Measurements from ENCODE around the gene PPM1E. TPM values are rescaled to one million over a fixed set of nuclear protein-coding genes. Genes with fewer than 3 reads are reported as not detected.

PPM1E gene
- polyA plus RNA-seq, 2 of the 4 experiments (the other 2 are of a cell fraction), result 0.05 to 0.25 TPM

DNA sequence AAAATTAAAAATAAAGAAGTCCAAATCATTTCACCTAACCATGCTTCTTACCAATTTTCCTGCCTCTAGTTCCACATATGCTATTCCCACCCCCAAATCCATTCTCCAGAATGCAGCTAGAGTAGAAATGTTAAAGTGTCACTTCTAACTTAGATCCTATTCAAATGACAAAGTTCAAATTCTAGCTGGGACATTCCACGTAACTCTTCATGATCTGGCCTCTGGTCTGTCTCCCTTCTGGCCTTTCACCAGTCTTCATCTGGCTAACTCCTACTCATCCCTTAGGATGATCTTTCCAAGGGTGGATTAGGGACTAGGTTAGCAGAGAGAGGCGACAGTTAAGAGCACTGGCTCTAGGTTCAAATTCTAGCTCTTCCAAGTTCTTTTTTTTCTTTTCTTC is 253.1 kb downstream of the PPM1E start:
- no peak overlapping the region for H3K4me3 ChIP-seq
- WGBS (ENCODE audit: missing lambda C conversion rate), result 95% methylated on average over 2 of the region's 2 CpGs
- H3K4me2 ChIP-seq, result no peak overlapping the region
- no peaks in the 10 kb centered on the region for H3K9me3 ChIP-seq
- POLR2A ChIA-PET, result no interaction called here
- no peak for DNase-seq (ENCODE audit: low read depth in 1 of 2, low spot score in 1 of 2)
- CTCF ChIA-PET, result interaction anchor here (1.0 to 11.0 kb wide), 6 partner anchors 10 to 490 kb away, joined by 3 to 169 read pairs (median 4); no protein-coding TSS in a partner anchor
- ATAC-seq, result no peak
- TF ChIP-seq HOXA7 (CRISPR knock-in tag; IDR thresholded peaks at IDR 0.05) (no peak), NR3C1 (IDR thresholded peaks at IDR 0.05) (no peak), CEBPB (IDR thresholded peaks at IDR 0.05) (no peak), MAFK (IDR thresholded peaks at IDR 0.05; ENCODE audit: partially characterized antibody) (no peak), CHD4 (IDR thresholded peaks at IDR 0.05; ENCODE audit: borderline replicate concordance) (no peak)
- TF ChIP-seq, protein P1, sequence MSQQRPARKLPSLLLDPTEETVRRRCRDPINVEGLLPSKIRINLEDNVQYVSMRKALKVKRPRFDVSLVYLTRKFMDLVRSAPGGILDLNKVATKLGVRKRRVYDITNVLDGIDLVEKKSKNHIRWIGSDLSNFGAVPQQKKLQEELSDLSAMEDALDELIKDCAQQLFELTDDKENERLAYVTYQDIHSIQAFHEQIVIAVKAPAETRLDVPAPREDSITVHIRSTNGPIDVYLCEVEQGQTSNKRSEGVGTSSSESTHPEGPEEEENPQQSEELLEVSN (IDR thresholded peaks at IDR 0.05; ENCODE audit: borderline replicate concordance, low read depth), result no peak
- TF ChIP-seq, protein P2, sequence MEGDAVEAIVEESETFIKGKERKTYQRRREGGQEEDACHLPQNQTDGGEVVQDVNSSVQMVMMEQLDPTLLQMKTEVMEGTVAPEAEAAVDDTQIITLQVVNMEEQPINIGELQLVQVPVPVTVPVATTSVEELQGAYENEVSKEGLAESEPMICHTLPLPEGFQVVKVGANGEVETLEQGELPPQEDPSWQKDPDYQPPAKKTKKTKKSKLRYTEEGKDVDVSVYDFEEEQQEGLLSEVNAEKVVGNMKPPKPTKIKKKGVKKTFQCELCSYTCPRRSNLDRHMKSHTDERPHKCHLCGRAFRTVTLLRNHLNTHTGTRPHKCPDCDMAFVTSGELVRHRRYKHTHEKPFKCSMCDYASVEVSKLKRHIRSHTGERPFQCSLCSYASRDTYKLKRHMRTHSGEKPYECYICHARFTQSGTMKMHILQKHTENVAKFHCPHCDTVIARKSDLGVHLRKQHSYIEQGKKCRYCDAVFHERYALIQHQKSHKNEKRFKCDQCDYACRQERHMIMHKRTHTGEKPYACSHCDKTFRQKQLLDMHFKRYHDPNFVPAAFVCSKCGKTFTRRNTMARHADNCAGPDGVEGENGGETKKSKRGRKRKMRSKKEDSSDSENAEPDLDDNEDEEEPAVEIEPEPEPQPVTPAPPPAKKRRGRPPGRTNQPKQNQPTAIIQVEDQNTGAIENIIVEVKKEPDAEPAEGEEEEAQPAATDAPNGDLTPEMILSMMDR (IDR thresholded peaks at IDR 0.05), result no peak
- no peak overlapping the region for H3K27ac ChIP-seq
- H3K4me1 ChIP-seq, result no peaks in the 10 kb centered on the region
- FAIRE-seq, result no peak

DNA sequence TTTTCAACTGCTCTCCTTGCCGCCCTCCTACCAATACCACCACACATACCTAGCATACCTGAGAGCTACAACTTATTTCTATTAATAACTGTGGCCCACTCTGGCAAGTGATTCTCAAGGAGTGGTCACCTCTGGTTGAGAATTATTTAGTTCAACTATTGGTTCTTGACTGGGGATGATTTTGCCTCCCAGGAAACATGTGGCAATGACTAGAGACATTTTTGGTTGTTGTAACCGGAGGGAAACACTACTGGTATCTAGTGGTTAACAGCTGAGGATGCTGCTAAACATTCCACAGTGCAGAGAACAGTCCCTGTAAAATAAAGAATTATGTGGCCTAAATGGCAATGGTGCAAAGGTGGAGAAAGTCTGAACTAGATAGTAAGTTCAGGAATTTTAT is 254.4 kb downstream of the PPM1E start:
- Histone ChIP-seq H3K27ac (no peak overlapping the region), H3K4me2 (no peak overlapping the region), H3K4me1 (no peaks in the 10 kb centered on the region), H3K4me3 (no peak overlapping the region), H3K9me3 (no peaks in the 10 kb centered on the region)
- FAIRE-seq (no peak), ATAC-seq (no peak), DNase-seq (ENCODE audit: low read depth in 1 of 2, low spot score in 1 of 2) (no peak)
- 94% methylated on average over 2 of the region's 2 CpGs for WGBS (ENCODE audit: missing lambda C conversion rate)
- ChIA-PET POLR2A (interaction anchor here (0.7 kb wide), 1 partner anchor 280 kb away, joined by 3 read pairs; no protein-coding TSS in a partner anchor), CTCF (interaction anchor here (0.7 to 11.0 kb wide), 10 partner anchors 21 to 491 kb away, joined by 3 to 169 read pairs (median 3); no protein-coding TSS in a partner anchor)
- TF ChIP-seq EHMT2 (IDR thresholded peaks at IDR 0.05; ENCODE audit: low read depth) (no peak), CHD2 (IDR thresholded peaks at IDR 0.05; ENCODE audit: low read length, partially characterized antibody) (no peak), RAD21 (conservative IDR thresholded peaks at IDR 0.05 in 1 of 2, IDR thresholded peaks at IDR 0.05 in 1 of 2) (no peak), NR3C1 (IDR thresholded peaks at IDR 0.05) (no peak), POLR2A (IDR thresholded peaks at IDR 0.05; ENCODE audit: low read length) (no peak), ZFP36 (IDR thresholded peaks at IDR 0.05; ENCODE audit: borderline replicate concordance, partially characterized antibody) (no peak), CBX8 (IDR thresholded peaks at IDR 0.05) (no peak)
- TF ChIP-seq, protein P3, sequence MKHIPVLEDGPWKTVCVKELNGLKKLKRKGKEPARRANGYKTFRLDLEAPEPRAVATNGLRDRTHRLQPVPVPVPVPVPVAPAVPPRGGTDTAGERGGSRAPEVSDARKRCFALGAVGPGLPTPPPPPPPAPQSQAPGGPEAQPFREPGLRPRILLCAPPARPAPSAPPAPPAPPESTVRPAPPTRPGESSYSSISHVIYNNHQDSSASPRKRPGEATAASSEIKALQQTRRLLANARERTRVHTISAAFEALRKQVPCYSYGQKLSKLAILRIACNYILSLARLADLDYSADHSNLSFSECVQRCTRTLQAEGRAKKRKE (CRISPR knock-in tag; IDR thresholded peaks at IDR 0.05; ENCODE audit: low read depth), result no peak

DNA sequence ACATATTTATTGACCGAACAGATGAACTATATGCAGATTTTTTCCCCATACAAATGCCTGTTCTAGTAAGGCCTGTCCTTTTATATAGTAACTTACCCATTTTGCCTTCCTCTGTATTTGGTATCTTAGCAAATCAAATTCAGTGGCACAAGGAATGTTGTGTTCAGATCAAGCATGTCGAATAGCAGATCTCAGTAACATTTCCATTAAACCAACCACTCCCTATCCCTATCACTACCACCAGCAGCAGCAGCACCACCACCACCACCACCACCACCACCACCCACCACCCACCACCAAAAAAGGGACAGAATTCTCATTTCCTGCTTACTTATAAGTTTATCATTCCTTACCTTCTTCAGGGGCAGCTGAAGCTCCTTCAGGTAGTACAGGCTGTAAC is 256.3 kb downstream of the PPM1E start:
- Histone ChIP-seq H3K9me3 (no peaks in the 10 kb centered on the region), H3K4me1 (no peaks in the 10 kb centered on the region), H3K4me2 (no peak overlapping the region), H3K27ac (no peak overlapping the region), H3K4me3 (no peak overlapping the region)
- no peak for DNase-seq (ENCODE audit: low read depth in 1 of 2, low spot score in 1 of 2)
- FAIRE-seq, result peak; percentile 32
- no peak for ATAC-seq
- POLR2A ChIA-PET, result no interaction called here
- CTCF ChIA-PET, result interaction anchor here (1.0 to 11.0 kb wide), 2 partner anchors 106 to 298 kb away, joined by 3 to 169 read pairs; no protein-coding TSS in a partner anchor
- WGBS (ENCODE audit: missing lambda C conversion rate), result 94% methylated on average over 2 of the region's 2 CpGs
- TF ChIP-seq HOXB5 (CRISPR knock-in tag; IDR thresholded peaks at IDR 0.05), result no peak
- TF ChIP-seq RCOR1 (IDR thresholded peaks at IDR 0.05; ENCODE audit: low read depth, low read length), result no peak
- TF ChIP-seq, protein P4, sequence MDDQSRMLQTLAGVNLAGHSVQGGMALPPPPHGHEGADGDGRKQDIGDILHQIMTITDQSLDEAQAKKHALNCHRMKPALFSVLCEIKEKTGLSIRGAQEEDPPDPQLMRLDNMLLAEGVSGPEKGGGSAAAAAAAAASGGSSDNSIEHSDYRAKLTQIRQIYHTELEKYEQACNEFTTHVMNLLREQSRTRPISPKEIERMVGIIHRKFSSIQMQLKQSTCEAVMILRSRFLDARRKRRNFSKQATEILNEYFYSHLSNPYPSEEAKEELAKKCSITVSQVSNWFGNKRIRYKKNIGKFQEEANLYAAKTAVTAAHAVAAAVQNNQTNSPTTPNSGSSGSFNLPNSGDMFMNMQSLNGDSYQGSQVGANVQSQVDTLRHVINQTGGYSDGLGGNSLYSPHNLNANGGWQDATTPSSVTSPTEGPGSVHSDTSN (IDR thresholded peaks at IDR 0.05), result no peak
- no peak for TF ChIP-seq HOXB13 (CRISPR knock-in tag; IDR thresholded peaks at IDR 0.05; ENCODE audit: low read depth)
- TF ChIP-seq, protein P5, sequence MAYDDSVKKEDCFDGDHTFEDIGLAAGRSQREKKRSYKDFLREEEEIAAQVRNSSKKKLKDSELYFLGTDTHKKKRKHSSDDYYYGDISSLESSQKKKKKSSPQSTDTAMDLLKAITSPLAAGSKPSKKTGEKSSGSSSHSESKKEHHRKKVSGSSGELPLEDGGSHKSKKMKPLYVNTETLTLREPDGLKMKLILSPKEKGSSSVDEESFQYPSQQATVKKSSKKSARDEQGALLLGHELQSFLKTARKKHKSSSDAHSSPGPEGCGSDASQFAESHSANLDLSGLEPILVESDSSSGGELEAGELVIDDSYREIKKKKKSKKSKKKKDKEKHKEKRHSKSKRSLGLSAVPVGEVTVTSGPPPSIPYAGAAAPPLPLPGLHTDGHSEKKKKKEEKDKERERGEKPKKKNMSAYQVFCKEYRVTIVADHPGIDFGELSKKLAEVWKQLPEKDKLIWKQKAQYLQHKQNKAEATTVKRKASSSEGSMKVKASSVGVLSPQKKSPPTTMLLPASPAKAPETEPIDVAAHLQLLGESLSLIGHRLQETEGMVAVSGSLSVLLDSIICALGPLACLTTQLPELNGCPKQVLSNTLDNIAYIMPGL (CRISPR knock-in tag; IDR thresholded peaks at IDR 0.05; ENCODE audit: borderline replicate concordance), result no peak
- TF ChIP-seq HDAC2 (IDR thresholded peaks at IDR 0.05), result no peak
- TF ChIP-seq, protein P6, sequence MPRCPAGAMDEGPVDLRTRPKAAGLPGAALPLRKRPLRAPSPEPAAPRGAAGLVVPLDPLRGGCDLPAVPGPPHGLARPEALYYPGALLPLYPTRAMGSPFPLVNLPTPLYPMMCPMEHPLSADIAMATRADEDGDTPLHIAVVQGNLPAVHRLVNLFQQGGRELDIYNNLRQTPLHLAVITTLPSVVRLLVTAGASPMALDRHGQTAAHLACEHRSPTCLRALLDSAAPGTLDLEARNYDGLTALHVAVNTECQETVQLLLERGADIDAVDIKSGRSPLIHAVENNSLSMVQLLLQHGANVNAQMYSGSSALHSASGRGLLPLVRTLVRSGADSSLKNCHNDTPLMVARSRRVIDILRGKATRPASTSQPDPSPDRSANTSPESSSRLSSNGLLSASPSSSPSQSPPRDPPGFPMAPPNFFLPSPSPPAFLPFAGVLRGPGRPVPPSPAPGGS (IDR thresholded peaks at IDR 0.05), result no peak
- TF ChIP-seq CHD2 (IDR thresholded peaks at IDR 0.05; ENCODE audit: low read length, partially characterized antibody), result no peak
- TF ChIP-seq TFCP2L1 (CRISPR knock-in tag; IDR thresholded peaks at IDR 0.05), result no peak
- no peak for TF ChIP-seq CBX8 (IDR thresholded peaks at IDR 0.05)
- TF ChIP-seq FOSB (CRISPR knock-in tag; IDR thresholded peaks at IDR 0.05), result no peak
- TF ChIP-seq FOXS1 (CRISPR knock-in tag; IDR thresholded peaks at IDR 0.05), result no peak

Data from A549 (cell line).